HG03045 (cell line): ENCODE data around the gene ZDHHC8.

Source experiments
- ATAC-seq: cut with Tn5 transposase; IDR thresholded peaks from one replicate; pipeline ENCODE4 v1.9.1; 2021; ENCODE audit warnings: mild to moderate bottlenecking, moderate library complexity; ENCODE audit not compliant: unreplicated experiment

ZDHHC8 gene

DNA sequence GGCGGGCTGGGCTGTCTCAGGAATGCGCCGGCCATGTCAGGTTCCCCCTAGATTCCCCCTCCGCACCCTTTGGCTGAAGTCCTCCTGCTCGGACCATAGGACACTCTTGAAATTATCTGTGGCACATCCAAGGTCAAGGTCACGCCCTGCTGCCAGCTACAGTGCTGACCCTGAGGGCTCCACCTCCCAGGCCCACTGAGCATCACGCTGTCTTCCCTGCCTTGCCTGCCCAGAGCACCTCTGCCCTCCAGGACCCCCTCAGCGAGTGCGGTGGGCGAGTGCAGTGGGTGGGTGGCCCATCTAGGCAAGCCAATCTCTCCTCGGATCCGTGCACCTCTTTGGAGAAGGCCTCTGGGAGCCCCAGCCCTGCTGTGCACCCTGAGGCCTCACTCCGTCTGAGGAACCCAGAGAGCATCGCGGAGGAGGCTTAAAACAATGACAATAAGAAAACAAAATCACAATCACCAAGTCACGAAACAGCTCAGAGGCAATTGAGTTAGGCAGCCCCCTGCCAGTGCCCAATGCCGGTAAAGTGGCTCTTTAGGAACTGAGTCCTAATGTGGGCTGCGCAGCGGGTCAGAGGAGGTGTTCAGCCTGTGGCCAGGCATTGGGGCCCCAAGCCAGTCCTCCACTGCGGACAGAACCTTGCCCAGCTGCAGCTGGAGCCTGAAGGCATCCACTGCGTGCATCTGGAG is 45.8 kb downstream of the ZDHHC8 start:
- ATAC-seq = no peak

GRCh38 chr22:20178075-20178914 is 46.7 kb downstream of the ZDHHC8 start:
- ATAC-seq = no peak

GRCh38 chr22:20178915-20179227 is 47.3 kb downstream of the ZDHHC8 start:
- ATAC-seq = no peak

DNA sequence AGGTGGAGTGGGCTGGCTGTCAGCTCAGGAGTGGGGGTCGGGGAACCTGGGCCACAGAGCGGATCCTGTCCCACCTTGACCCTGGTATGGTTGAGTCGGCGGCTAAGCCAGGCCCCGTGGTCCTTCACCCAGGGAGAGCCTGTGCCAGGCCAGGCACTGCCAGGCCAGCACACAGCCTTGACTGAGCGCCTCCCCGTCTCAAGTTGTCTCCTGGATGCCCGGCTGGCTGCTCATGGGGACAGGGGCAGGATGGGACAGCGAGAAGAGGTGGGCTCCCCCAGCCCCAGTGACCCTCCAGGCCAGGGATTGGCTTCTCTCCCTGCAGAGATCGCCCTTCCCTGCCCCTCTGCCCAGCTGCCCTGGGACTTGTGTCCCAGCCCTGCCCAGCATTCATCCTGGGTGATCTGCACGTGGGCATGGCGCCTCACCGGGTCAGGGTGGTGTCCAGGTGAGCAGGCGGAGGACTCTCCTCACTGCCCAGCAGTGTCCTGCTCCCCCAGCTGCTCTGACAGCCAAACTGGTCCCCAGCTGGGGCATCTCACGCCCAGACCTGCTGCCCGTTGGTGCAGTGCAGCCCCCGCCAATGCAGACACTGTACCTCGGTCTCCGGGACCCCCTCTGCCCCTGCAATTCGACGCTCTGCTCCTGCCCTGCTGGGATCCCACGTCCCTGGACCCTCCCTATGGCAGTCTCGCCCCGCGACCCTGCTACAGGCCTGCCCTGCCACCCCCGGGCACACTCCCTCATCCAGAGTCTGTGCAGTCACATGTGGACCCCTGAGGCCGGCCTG is 48.0 kb downstream of the ZDHHC8 start:
- ATAC-seq = no peak

- ATAC-seq = no peak
Observed at GRCh38 chr22:20180245-20180630, 48.6 kb downstream of the ZDHHC8 start.

DNA sequence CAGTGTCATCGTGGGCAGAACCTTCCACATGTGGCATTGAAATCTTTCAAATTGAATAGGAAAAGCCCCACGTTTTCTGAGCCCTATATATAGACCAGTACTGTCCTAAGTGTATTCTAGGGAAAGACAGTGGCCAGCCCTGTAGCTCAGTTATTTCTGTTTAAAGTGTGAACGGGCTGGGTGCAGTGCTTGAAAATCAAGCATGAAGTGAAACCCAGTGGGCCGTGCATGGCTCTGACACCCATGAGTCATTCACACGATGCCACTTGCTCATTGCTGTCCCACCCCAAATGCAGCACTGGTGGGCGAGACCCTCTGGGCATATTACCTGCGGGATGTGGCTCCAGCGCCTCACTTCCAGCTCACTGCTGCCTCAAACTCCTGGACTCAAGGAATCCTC is 49.0 kb downstream of the ZDHHC8 start:
- ATAC-seq = no peak

GRCh38 chr22:20181194-20181883 is 49.7 kb downstream of the ZDHHC8 start:
- no peak for ATAC-seq

DNA sequence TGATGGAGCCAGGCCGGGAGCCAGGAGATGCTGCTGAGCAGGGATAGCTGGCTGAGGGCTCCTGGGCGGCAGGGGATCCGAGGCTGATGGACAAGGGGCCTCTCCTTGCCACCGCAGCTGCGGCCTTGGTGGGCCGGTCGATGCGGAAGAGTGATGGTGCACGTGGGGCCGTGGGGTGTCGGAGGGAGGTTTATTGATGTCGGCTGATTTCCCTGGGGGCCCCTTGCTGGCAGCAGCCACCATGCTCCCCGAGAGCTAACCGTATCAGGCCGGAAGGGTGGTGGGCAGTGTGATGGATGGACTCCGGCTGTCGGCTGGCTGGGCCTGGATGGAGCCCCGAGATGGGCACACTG is 50.3 kb downstream of the ZDHHC8 start:
- no peak for ATAC-seq

GRCh38 chr22:20182365-20182764 is 50.8 kb downstream of the ZDHHC8 start:
- no peak for ATAC-seq

DNA sequence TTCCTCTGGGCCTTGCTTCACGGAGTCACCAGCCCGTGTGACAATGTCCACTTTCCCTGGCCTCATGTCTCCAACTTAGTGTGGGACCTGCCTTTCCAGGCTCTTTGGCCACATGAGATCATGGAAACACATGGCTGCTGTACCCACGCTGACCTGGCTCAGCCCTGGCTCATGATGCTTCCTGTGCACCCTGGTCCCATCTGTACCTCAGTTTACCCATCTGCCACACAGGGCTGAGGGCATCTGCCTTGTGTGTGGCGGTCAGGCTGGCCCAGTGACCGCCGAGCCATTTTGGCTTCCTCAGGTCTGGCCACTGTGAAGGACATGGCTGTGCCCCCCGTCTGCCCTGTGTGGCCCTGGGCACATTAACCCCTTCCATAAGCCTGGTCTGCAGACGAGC is 51.5 kb downstream of the ZDHHC8 start:
- no peak for ATAC-seq

GRCh38 chr22:20183823-20184222 is 52.2 kb downstream of the ZDHHC8 start:
- ATAC-seq = no peak

DNA sequence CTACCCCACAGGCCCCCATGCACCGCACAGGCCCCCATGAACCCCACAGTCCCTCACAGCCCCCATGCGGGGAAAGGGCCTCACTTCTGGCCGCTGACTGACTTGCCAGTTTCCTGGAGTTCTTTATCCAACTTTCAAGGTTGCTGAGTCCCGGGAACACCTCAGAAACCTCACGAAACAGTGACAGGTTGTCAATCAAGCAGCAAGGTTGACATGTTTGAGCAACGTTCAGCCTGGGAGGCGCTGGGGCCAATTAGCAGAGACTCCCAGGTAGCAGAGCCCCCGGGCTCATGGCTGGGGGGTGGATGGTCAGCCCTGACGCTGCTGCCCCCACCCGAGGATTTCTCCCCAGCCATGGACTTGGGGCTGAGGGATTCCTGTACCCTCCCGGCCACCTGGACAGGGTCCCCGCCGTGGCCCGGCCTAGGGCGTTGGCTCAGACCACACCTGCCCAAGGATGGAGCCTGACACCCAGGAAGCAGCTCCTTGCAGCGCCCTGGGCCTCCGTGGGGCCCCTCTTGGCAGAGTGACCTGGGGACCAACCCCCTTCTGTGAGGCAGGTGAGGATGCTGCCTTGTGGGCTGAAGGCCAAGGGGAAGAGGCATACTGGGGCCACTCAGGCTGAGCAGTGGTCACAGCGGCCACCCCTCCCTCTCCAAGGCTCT is 53.0 kb downstream of the ZDHHC8 start:
- no peak for ATAC-seq

- no peak for ATAC-seq
Observed at GRCh38 chr22:20185750-20186149, 54.1 kb downstream of the ZDHHC8 start.

- ATAC-seq = no peak
Observed at GRCh38 chr22:20186183-20186870, 54.7 kb downstream of the ZDHHC8 start.

GRCh38 chr22:20186871-20187546 is 55.4 kb downstream of the ZDHHC8 start:
- no peak for ATAC-seq

- no peak for ATAC-seq
Observed at GRCh38 chr22:20187777-20188566, 56.4 kb downstream of the ZDHHC8 start.

GRCh38 chr22:20188567-20188877 is 56.9 kb downstream of the ZDHHC8 start:
- no peak for ATAC-seq

DNA sequence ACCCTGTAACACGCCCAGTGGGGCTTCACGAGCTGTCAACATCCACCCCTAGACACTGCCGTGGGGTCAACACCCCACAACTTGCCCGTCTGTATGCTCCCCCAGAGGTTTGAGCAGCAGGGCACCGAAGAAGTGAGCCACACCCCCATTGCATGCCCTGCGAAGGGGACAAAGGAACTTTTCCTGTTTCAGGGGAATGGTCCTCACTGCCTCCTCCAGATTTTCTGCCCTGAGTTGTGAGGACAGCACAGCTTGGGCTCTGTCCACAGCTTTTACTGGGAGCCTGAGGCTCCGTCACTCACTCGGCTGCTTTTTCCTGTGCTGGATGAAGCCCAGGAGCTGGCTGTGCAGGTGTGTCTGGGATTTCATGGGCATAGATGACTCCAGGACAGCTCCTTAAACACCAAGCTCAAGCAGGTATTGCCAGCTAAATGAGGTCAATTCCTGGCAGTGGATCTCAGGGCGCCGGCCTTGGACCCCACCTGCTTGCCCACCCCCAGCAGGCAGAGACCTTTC is 59.5 kb downstream of the ZDHHC8 start:
- no peak for ATAC-seq

GRCh38 chr22:20191803-20192202 is 60.2 kb downstream of the ZDHHC8 start:
- no peak for ATAC-seq
